ENCODE measurements around the gene CLEC16A.

Gene CLEC16A

GRCh38 chr16:11023262-11024039 is 79.1 kb downstream of the CLEC16A start:
- no peak for DNase-seq

GRCh38 chr16:11024333-11025053 is 80.1 kb downstream of the CLEC16A start:
- DNase-seq: no peak

GRCh38 chr16:11025120-11025531 is 80.8 kb downstream of the CLEC16A start:
- DNase-seq: no peak

- DNase-seq: no peak
These were observed 85.6 kb downstream of the CLEC16A start for GRCh38 chr16:11029948-11030347.

- DNase-seq: no peak
These were observed 86.7 kb downstream of the CLEC16A start for GRCh38 chr16:11030990-11031510.

- no peak for DNase-seq
These were observed 87.9 kb downstream of the CLEC16A start for GRCh38 chr16:11032000-11032921.

GRCh38 chr16:11032922-11033291 is 88.5 kb downstream of the CLEC16A start:
- DNase-seq: no peak

- no peak for DNase-seq
These were observed 89.5 kb downstream of the CLEC16A start for GRCh38 chr16:11033629-11034420.

GRCh38 chr16:11034481-11034931 is 90.1 kb downstream of the CLEC16A start:
- no peak for DNase-seq

- DNase-seq: no peak
These were observed 90.7 kb downstream of the CLEC16A start for GRCh38 chr16:11035096-11035495.

- no peak for DNase-seq
These were observed 91.7 kb downstream of the CLEC16A start for GRCh38 chr16:11036040-11036439.

GRCh38 chr16:11036868-11037410 is 92.6 kb downstream of the CLEC16A start:
- DNase-seq: no peak

GRCh38 chr16:11038305-11038704 is 93.9 kb downstream of the CLEC16A start:
- DNase-seq: no peak

- no peak for DNase-seq
These were observed 94.4 kb downstream of the CLEC16A start for GRCh38 chr16:11038777-11039176.

GRCh38 chr16:11039726-11040125 is 95.4 kb downstream of the CLEC16A start:
- no peak for DNase-seq

- no peak for DNase-seq
These were observed 97.8 kb downstream of the CLEC16A start for GRCh38 chr16:11042191-11042590.

- no peak for DNase-seq
These were observed 101.1 kb downstream of the CLEC16A start for GRCh38 chr16:11045441-11045840.

- DNase-seq: no peak
These were observed 101.5 kb downstream of the CLEC16A start for GRCh38 chr16:11045846-11046245.

- DNase-seq: no peak
These were observed 102.1 kb downstream of the CLEC16A start for GRCh38 chr16:11046382-11046931.

GRCh38 chr16:11047057-11047456 is 102.7 kb downstream of the CLEC16A start:
- DNase-seq: no peak

Data from NCI-H146 (cell line).